H9 (cell line): ENCODE data around the gene PPP1R7. TPM values are rescaled to one million over a fixed set of nuclear protein-coding genes. Genes with fewer than 3 reads are reported as not detected.

Source experiments
- DNase-seq: peaks from one replicate; pipeline ENCODE4 v3.0.0-alpha.2; 2017
- H2AFZ ChIP-seq: one replicate; pipeline ENCODE4 v1.6.1; 2013; ENCODE audit warnings: mild to moderate bottlenecking, low read length, control low read depth, moderate library complexity
- H2AK5ac ChIP-seq: 2 replicates; pipeline ENCODE4 v1.6.1; 2013; ENCODE audit warnings: low read length, control low read depth, mixed read lengths; ENCODE audit not compliant: insufficient read length
- H2BK120ac ChIP-seq: one replicate; pipeline ENCODE4 v1.6.1; 2013; ENCODE audit warnings: low read depth, mild to moderate bottlenecking, low read length, control low read depth, inconsistent platforms; ENCODE audit not compliant: poor library complexity, severe bottlenecking
- H2BK12ac ChIP-seq: 2 replicates; pipeline ENCODE4 v1.6.1; 2013; ENCODE audit warnings: low read length, control low read depth, mixed read lengths, low read depth; ENCODE audit not compliant: insufficient read length
- H2BK15ac ChIP-seq: 2 replicates; pipeline ENCODE4 v1.6.1; 2013; ENCODE audit warnings: low read depth, low read length, control low read depth
- H2BK20ac ChIP-seq: one replicate; pipeline ENCODE4 v1.6.1; 2013; ENCODE audit warnings: low read depth, mild to moderate bottlenecking, low read length, control low read depth, inconsistent platforms; ENCODE audit not compliant: poor library complexity, severe bottlenecking
- H2BK5ac ChIP-seq: 2 replicates; pipeline ENCODE4 v1.6.1; 2013; ENCODE audit warnings: low read length, control low read depth, mixed read lengths; ENCODE audit not compliant: insufficient read length
- H3K14ac ChIP-seq: 2 replicates; pipeline ENCODE4 v1.6.1; 2013; ENCODE audit warnings: low read length, control low read depth; ENCODE audit not compliant: insufficient read depth
- H3K18ac ChIP-seq: 2 replicates; pipeline ENCODE4 v1.6.1; 2013; ENCODE audit warnings: low read depth, mild to moderate bottlenecking, mixed read lengths, low read length, control low read depth; ENCODE audit not compliant: insufficient read length
- H3K23ac ChIP-seq: 2 replicates; pipeline ENCODE4 v1.6.1; 2013; ENCODE audit warnings: low read length, control low read depth, mixed read lengths, low read depth; ENCODE audit not compliant: insufficient read length
- H3K23me2 ChIP-seq: 2 replicates; pipeline ENCODE4 v1.6.1; 2013; ENCODE audit warnings: low read depth, mild to moderate bottlenecking, mixed read lengths, low read length, control low read depth; ENCODE audit not compliant: insufficient read length, poor library complexity, severe bottlenecking
- H3K27ac ChIP-seq: 2 replicates; pipeline ENCODE4 v1.5.1; 2013; ENCODE audit warnings: low read length, control low read depth, mixed read lengths, low read depth; ENCODE audit not compliant: insufficient read length
- H3K27me3 ChIP-seq: 2 replicates; pipeline ENCODE4 v1.6.1; 2013; ENCODE audit warnings: low read length, control low read depth, inconsistent platforms; ENCODE audit not compliant: insufficient read depth
- H3K4ac ChIP-seq: 2 replicates; pipeline ENCODE4 v1.6.1; 2013; ENCODE audit warnings: low read depth, mild to moderate bottlenecking, control low read depth, inconsistent platforms, low read length, moderate library complexity
- H3K4me1 ChIP-seq: 2 replicates; pipeline ENCODE4 v1.6.1; 2013; ENCODE audit warnings: low read length, control low read depth, inconsistent platforms; ENCODE audit not compliant: insufficient read depth
- H3K4me2 ChIP-seq: 2 replicates; pipeline ENCODE4 v1.6.1; 2013; ENCODE audit warnings: low read length, control low read depth, mixed read lengths; ENCODE audit not compliant: insufficient read length, insufficient read depth
- H3K56ac ChIP-seq: 2 replicates; pipeline ENCODE4 v1.6.1; 2013; ENCODE audit warnings: low read depth, mild to moderate bottlenecking, mixed read lengths, low read length, control low read depth; ENCODE audit not compliant: insufficient read length
- H3K79me1 ChIP-seq: 2 replicates; pipeline ENCODE4 v1.6.1; 2013; ENCODE audit warnings: low read depth, mild to moderate bottlenecking, moderate library complexity, low read length, control low read depth, inconsistent platforms; ENCODE audit not compliant: insufficient read depth, poor library complexity, severe bottlenecking
- H3K79me2 ChIP-seq: 2 replicates; pipeline ENCODE4 v1.6.1; 2013; ENCODE audit warnings: low read length, control low read depth, inconsistent platforms; ENCODE audit not compliant: insufficient read depth
- H3K9ac ChIP-seq: 2 replicates; pipeline ENCODE4 v1.6.1; 2013; ENCODE audit warnings: low read length, control low read depth, mixed read lengths; ENCODE audit not compliant: insufficient read length; ENCODE audit errors: extremely low read depth
- H3K9me3 ChIP-seq: one replicate; pipeline ENCODE4 v1.6.1; 2013; ENCODE audit warnings: low read depth, low read length, inconsistent platforms; ENCODE audit not compliant: control insufficient read depth
- H3T11ph ChIP-seq: one replicate; pipeline ENCODE4 v1.6.1; 2013; ENCODE audit warnings: mild to moderate bottlenecking, low read length, control low read depth, inconsistent platforms
- H4K20me1 ChIP-seq: one replicate; pipeline ENCODE4 v1.6.1; 2013; ENCODE audit not compliant: control insufficient read depth, insufficient read length, insufficient read depth
- H4K5ac ChIP-seq: 2 replicates; pipeline ENCODE4 v1.6.1; 2013; ENCODE audit warnings: low read depth, mild to moderate bottlenecking, mixed read lengths, low read length, control low read depth; ENCODE audit not compliant: insufficient read length
- H4K8ac ChIP-seq: replicated peaks from 2 replicates; pipeline ENCODE4 v1.6.1; 2013; ENCODE audit warnings: low read length, control low read depth, mixed read lengths, low read depth; ENCODE audit not compliant: insufficient read length
- H4K91ac ChIP-seq: 2 replicates; pipeline ENCODE4 v1.6.1; 2013; ENCODE audit warnings: low read depth, mild to moderate bottlenecking, moderate library complexity, mixed read lengths, low read length, control low read depth; ENCODE audit not compliant: insufficient read length
- H3K27ac Mint-ChIP-seq, 3 experiments: 2 replicates in 2 of 3; 3 replicates in 1 of 3; pipeline ENCODE4 v1.8.0; 2020 to 2021; ENCODE audit warnings: mixed read lengths in 3 of 3, mild to moderate bottlenecking in 1 of 3, moderate library complexity in 1 of 3
- H3K27me3 Mint-ChIP-seq: 2 replicates; pipeline ENCODE4 v1.8.0; 2021; ENCODE audit warnings: low read depth, mild to moderate bottlenecking, moderate library complexity, mixed read lengths
- H3K36me3 Mint-ChIP-seq, 3 experiments: 2 replicates in 2 of 3; 3 replicates in 1 of 3; pipeline ENCODE4 v1.8.0; 2020 to 2021; ENCODE audit warnings: low read depth in 3 of 3, mixed read lengths in 3 of 3; ENCODE audit not compliant: insufficient read depth in 1 of 3
- H3K4me1 Mint-ChIP-seq, 2 experiments: 2 replicates each; pipeline ENCODE4 v1.8.0; 2020; ENCODE audit warnings: mixed read lengths in 2 of 2
- H3K4me3 Mint-ChIP-seq, 2 experiments: 2 replicates in 1 of 2; 3 replicates in 1 of 2; pipeline ENCODE4 v1.8.0; 2020 to 2021; ENCODE audit warnings: mild to moderate bottlenecking in 2 of 2, mixed read lengths in 2 of 2, moderate library complexity in 1 of 2
- H3K9me3 Mint-ChIP-seq, 2 experiments: 2 replicates in 1 of 2; 3 replicates in 1 of 2; pipeline ENCODE4 v1.8.0; 2020; ENCODE audit warnings: mild to moderate bottlenecking in 2 of 2, mixed read lengths in 2 of 2, moderate library complexity in 1 of 2
- CTCF ChIP-seq: fragments of 200-600 bp; sonication (generic); conservative IDR thresholded peaks from 3 replicates; pipeline ENCODE4 v1.8.0; 2021; ENCODE audit warnings: antibody characterized with exemption, mild to moderate bottlenecking
- WGBS: extraction: QIAGEN DNeasy Blood & Tissue Kit; methylation state at CpG from one replicate; pipeline ENCODE4 v1.1.7; 2013; ENCODE audit warnings: missing lambda C conversion rate, low lambda C conversion rate, mixed read lengths; ENCODE audit not compliant: insufficient read length; ENCODE audit errors: extremely low coverage; 5-methylcytosine and 5-hydroxymethylcytosine counted together
- total RNA-seq: library from RNA; stranded (reverse); gene quantifications from 2 replicates; pipeline ENCODE4 v1.2.1, GENCODE V29; 2021

The PPP1R7 gene
- total RNA-seq, 1 experiment from 2014 or later, result 60.2 TPM

- H2BK20ac ChIP-seq, result no peak overlapping the region
- H2BK120ac ChIP-seq, result no peak overlapping the region
- no peaks in the 10 kb centered on the region for H3K79me1 ChIP-seq
- no CpG with 5 or more reads among the region's 29 CpGs for WGBS
- no peak overlapping the region for H2BK12ac ChIP-seq
- H3K14ac ChIP-seq, result no peak overlapping the region
- no peaks in the 10 kb centered on the region for H3K79me2 ChIP-seq
- no peak overlapping the region for H3K4me2 ChIP-seq
- H3K56ac ChIP-seq, result no peak overlapping the region
- no peak overlapping the region for H4K91ac ChIP-seq
- no peak overlapping the region for H3K4ac ChIP-seq
- H2BK5ac ChIP-seq, result no peak overlapping the region
- no peak overlapping the region for H4K5ac ChIP-seq
- DNase-seq, result no peak
- no peaks in the 10 kb centered on the region for H3K23me2 ChIP-seq
- no peak overlapping the region for H3K27ac ChIP-seq
- peaks cover 2% of the 10 kb centered on the region for H4K20me1 ChIP-seq
- no peak overlapping the region for H3T11ph ChIP-seq
- peaks cover 37 to 86% (median 78%) of the 10 kb centered on the region in 3 experiments; a peak in 6 of 7 replicates for H3K36me3 Mint-ChIP-seq
- H3K9me3 ChIP-seq, result no peaks in the 10 kb centered on the region
- H3K27me3 Mint-ChIP-seq, result no peaks in the 10 kb centered on the region; the same call in 1 of the 2 replicates
- H3K27ac Mint-ChIP-seq, result peak overlapping the region in 1 of 3 experiments; percentile 18; a peak in 1 of 7 replicates
- no peaks in the 10 kb centered on the region for H3K4me1 Mint-ChIP-seq
- TF ChIP-seq CTCF, result no peak
- no peak overlapping the region for H3K4me3 Mint-ChIP-seq
- H3K4me1 ChIP-seq, result no peaks in the 10 kb centered on the region
- H3K9me3 Mint-ChIP-seq, result no peaks in the 10 kb centered on the region
- no peak overlapping the region for H2AK5ac ChIP-seq
- no peaks in the 10 kb centered on the region for H3K27me3 ChIP-seq
- H3K18ac ChIP-seq, result no peak overlapping the region
- no peak overlapping the region for H4K8ac ChIP-seq
- H2AFZ ChIP-seq, result no peak overlapping the region
- H3K23ac ChIP-seq, result no peak overlapping the region
- no peak overlapping the region for H3K9ac ChIP-seq
- no peak overlapping the region for H2BK15ac ChIP-seq
Observed at GRCh38 chr2:241229563-241230401, 79.5 kb downstream of the PPP1R7 start.
